Rectal smooth muscle tissue (tissue), 1 donor: ENCODE data around the gene FREM3.

ENCODE experiments used
- H3K27ac ChIP-seq: one replicate; pipeline ENCODE4 v1.7.0; 2013; ENCODE audit warnings: low read depth, low read length, inconsistent platforms
- H3K27me3 ChIP-seq: one replicate; pipeline ENCODE4 v1.7.0; 2013; ENCODE audit warnings: low read length; ENCODE audit not compliant: control insufficient read depth, insufficient read depth
- H3K36me3 ChIP-seq: one replicate; pipeline ENCODE4 v1.7.0; 2013; ENCODE audit warnings: low read length; ENCODE audit not compliant: control insufficient read depth, insufficient read depth
- H3K4me1 ChIP-seq: one replicate; pipeline ENCODE4 v1.7.0; 2013; ENCODE audit warnings: low read length; ENCODE audit not compliant: control insufficient read depth, insufficient read depth
- H3K4me3 ChIP-seq: one replicate; pipeline ENCODE4 v1.7.0; 2013; ENCODE audit warnings: low read length
- H3K9ac ChIP-seq: one replicate; pipeline ENCODE4 v1.7.0; 2013; ENCODE audit warnings: low read length

Gene FREM3

GRCh38 chr4:143643399-143643798, 57.1 kb downstream of the FREM3 start:
- no peak overlapping the region for H3K27ac ChIP-seq
- no peaks in the 10 kb centered on the region for H3K4me1 ChIP-seq
- H3K27me3 ChIP-seq: no peaks in the 10 kb centered on the region
- H3K4me3 ChIP-seq: no peak overlapping the region
- H3K36me3 ChIP-seq: no peaks in the 10 kb centered on the region
- no peak overlapping the region for H3K9ac ChIP-seq

- no peaks in the 10 kb centered on the region for H3K27me3 ChIP-seq
- no peak overlapping the region for H3K4me3 ChIP-seq
- H3K4me1 ChIP-seq: no peaks in the 10 kb centered on the region
- no peak overlapping the region for H3K9ac ChIP-seq
- no peak overlapping the region for H3K27ac ChIP-seq
- H3K36me3 ChIP-seq: no peaks in the 10 kb centered on the region
Observed at GRCh38 chr4:143642611-143643010, 57.9 kb downstream of the FREM3 start.

- no peak overlapping the region for H3K27ac ChIP-seq
- H3K4me1 ChIP-seq: no peaks in the 10 kb centered on the region
- H3K36me3 ChIP-seq: no peaks in the 10 kb centered on the region
- no peak overlapping the region for H3K4me3 ChIP-seq
- no peaks in the 10 kb centered on the region for H3K27me3 ChIP-seq
- H3K9ac ChIP-seq: no peak overlapping the region
Observed at GRCh38 chr4:143641361-143641760, 59.1 kb downstream of the FREM3 start.

- Histone ChIP-seq H3K4me3 (no peak overlapping the region), H3K4me1 (no peaks in the 10 kb centered on the region), H3K27ac (no peak overlapping the region), H3K9ac (no peak overlapping the region), H3K27me3 (no peaks in the 10 kb centered on the region), H3K36me3 (no peaks in the 10 kb centered on the region)
Observed at GRCh38 chr4:143634763-143635162, 65.7 kb downstream of the FREM3 start.

GRCh38 chr4:143633833-143634232, 66.6 kb downstream of the FREM3 start:
- Histone ChIP-seq H3K4me1 (no peaks in the 10 kb centered on the region), H3K9ac (no peak overlapping the region), H3K27ac (no peak overlapping the region), H3K36me3 (no peaks in the 10 kb centered on the region), H3K4me3 (no peak overlapping the region), H3K27me3 (no peaks in the 10 kb centered on the region)

- Histone ChIP-seq H3K27ac (peak overlapping the region; percentile 6), H3K36me3 (no peaks in the 10 kb centered on the region), H3K27me3 (no peaks in the 10 kb centered on the region), H3K4me3 (no peak overlapping the region), H3K9ac (no peak overlapping the region), H3K4me1 (peaks cover 3% of the 10 kb centered on the region)
Observed at GRCh38 chr4:143626134-143626911, 74.2 kb downstream of the FREM3 start.

- H3K27me3 ChIP-seq: no peaks in the 10 kb centered on the region
- no peak overlapping the region for H3K4me3 ChIP-seq
- H3K4me1 ChIP-seq: peaks cover 3% of the 10 kb centered on the region
- no peak overlapping the region for H3K9ac ChIP-seq
- no peak overlapping the region for H3K27ac ChIP-seq
- H3K36me3 ChIP-seq: no peaks in the 10 kb centered on the region
Observed at GRCh38 chr4:143625632-143626031, 74.8 kb downstream of the FREM3 start.

- no peaks in the 10 kb centered on the region for H3K36me3 ChIP-seq
Observed at GRCh38 chr4:143623896-143624295, 76.6 kb downstream of the FREM3 start.

GRCh38 chr4:143618811-143619210, 81.7 kb downstream of the FREM3 start:
- H3K9ac ChIP-seq: no peak overlapping the region
- H3K4me3 ChIP-seq: no peak overlapping the region
- H3K36me3 ChIP-seq: no peaks in the 10 kb centered on the region

More at GRCh38 chr4:143623896-143624295, 76.6 kb downstream of the FREM3 start:
- peaks cover 3% of the 10 kb centered on the region for H3K4me1 ChIP-seq
- no peak overlapping the region for H3K27ac ChIP-seq
- no peak overlapping the region for H3K4me3 ChIP-seq
- no peaks in the 10 kb centered on the region for H3K27me3 ChIP-seq
- H3K9ac ChIP-seq: no peak overlapping the region

GRCh38 chr4:143617994-143618679, 82.3 kb downstream of the FREM3 start:
- no peaks in the 10 kb centered on the region for H3K36me3 ChIP-seq
- H3K27ac ChIP-seq: no peak overlapping the region
- H3K4me1 ChIP-seq: no peaks in the 10 kb centered on the region
- no peak overlapping the region for H3K9ac ChIP-seq
- H3K4me3 ChIP-seq: no peak overlapping the region
- H3K27me3 ChIP-seq: no peaks in the 10 kb centered on the region

More at GRCh38 chr4:143618811-143619210, 81.7 kb downstream of the FREM3 start:
- H3K27ac ChIP-seq: no peak overlapping the region
- H3K27me3 ChIP-seq: no peaks in the 10 kb centered on the region
- H3K4me1 ChIP-seq: no peaks in the 10 kb centered on the region

- H3K4me3 ChIP-seq: no peak overlapping the region
- H3K4me1 ChIP-seq: no peaks in the 10 kb centered on the region
- H3K27me3 ChIP-seq: no peaks in the 10 kb centered on the region
- H3K9ac ChIP-seq: no peak overlapping the region
- H3K27ac ChIP-seq: no peak overlapping the region
- no peaks in the 10 kb centered on the region for H3K36me3 ChIP-seq
Observed at GRCh38 chr4:143616771-143617170, 83.7 kb downstream of the FREM3 start.

- H3K4me3 ChIP-seq: no peak overlapping the region
- no peaks in the 10 kb centered on the region for H3K27me3 ChIP-seq
- no peak overlapping the region for H3K9ac ChIP-seq
- H3K4me1 ChIP-seq: peaks cover 4% of the 10 kb centered on the region
- H3K36me3 ChIP-seq: no peaks in the 10 kb centered on the region
- H3K27ac ChIP-seq: no peak overlapping the region
Observed at GRCh38 chr4:143609492-143609891, 91.0 kb downstream of the FREM3 start.

GRCh38 chr4:143606480-143606879, 94.0 kb downstream of the FREM3 start:
- Histone ChIP-seq H3K4me1 (peaks cover 4% of the 10 kb centered on the region), H3K36me3 (no peaks in the 10 kb centered on the region), H3K9ac (no peak overlapping the region), H3K27ac (no peak overlapping the region), H3K27me3 (no peaks in the 10 kb centered on the region), H3K4me3 (no peak overlapping the region)
